OCI-LY1 (cell line): Measurements from ENCODE around the gene TSKU.

ENCODE experiments used
- H2AFZ ChIP-seq: fragments of 200-600 bp; sonication (generic), shearing (Covaris generic); 2 replicates; pipeline ENCODE4 v1.6.0; 2014; ENCODE audit warnings: antibody characterized with exemption, mild to moderate bottlenecking, low read length
- H3F3A ChIP-seq: fragments of 200-600 bp; sonication (generic), shearing (Covaris generic); 2 replicates; pipeline ENCODE4 v1.6.0; 2014; ENCODE audit warnings: mild to moderate bottlenecking, antibody characterized with exemption, low read length, moderate library complexity; ENCODE audit not compliant: insufficient read depth
- H3K27ac ChIP-seq: fragments of 200-600 bp; sonication (generic); 2 replicates; pipeline ENCODE4 v1.5.1; 2014; ENCODE audit warnings: low read length, mixed run types, mild to moderate bottlenecking, low read depth; ENCODE audit not compliant: poor library complexity, severe bottlenecking
- H3K27me3 ChIP-seq: fragments of 200-600 bp; sonication (generic); 2 replicates; pipeline ENCODE4 v1.6.0; 2014; ENCODE audit warnings: antibody characterized with exemption, mild to moderate bottlenecking, low read length, moderate library complexity; ENCODE audit not compliant: insufficient read depth
- H3K36me3 ChIP-seq: fragments of 200-600 bp; sonication (generic); 2 replicates; pipeline ENCODE4 v1.6.1; 2014; ENCODE audit warnings: mild to moderate bottlenecking, antibody characterized with exemption, low read length, moderate library complexity, mixed read lengths; ENCODE audit not compliant: insufficient read depth
- H3K4me1 ChIP-seq: fragments of 200-600 bp; sonication (generic); 2 replicates; pipeline ENCODE4 v1.5.1; 2014; ENCODE audit warnings: mild to moderate bottlenecking, low read length, moderate library complexity; ENCODE audit not compliant: insufficient read depth, severe bottlenecking
- H3K4me2 ChIP-seq: fragments of 200-600 bp; sonication (generic), shearing (Covaris generic); 2 replicates; pipeline ENCODE4 v1.6.1; 2014; ENCODE audit warnings: low read length
- H3K4me3 ChIP-seq: fragments of 200-600 bp; sonication (generic); 2 replicates; pipeline ENCODE4 v1.5.1; 2014; ENCODE audit warnings: low read length, low read depth, mild to moderate bottlenecking, mixed read lengths; ENCODE audit not compliant: poor library complexity, severe bottlenecking
- H3K79me2 ChIP-seq: fragments of 200-600 bp; shearing (Covaris generic); 2 replicates; pipeline ENCODE4 v1.6.1; 2016; ENCODE audit warnings: mixed run types, low read length, mixed read lengths; ENCODE audit not compliant: insufficient read depth
- H3K9ac ChIP-seq: fragments of 200-600 bp; sonication (generic), shearing (Covaris generic); 2 replicates; pipeline ENCODE4 v1.6.1; 2014; ENCODE audit warnings: mild to moderate bottlenecking, low read length, mixed read lengths
- H3K9me2 ChIP-seq: fragments of 200-600 bp; sonication (generic), shearing (Covaris generic); 2 replicates; pipeline ENCODE4 v1.6.1; 2014; ENCODE audit warnings: low read depth, mild to moderate bottlenecking, low read length, mixed read lengths
- H3K9me3 ChIP-seq: fragments of 200-600 bp; shearing (Covaris generic); 2 replicates; pipeline ENCODE4 v1.6.1; 2014; ENCODE audit warnings: low read length, mixed read lengths
- H4K20me1 ChIP-seq: fragments of 200-600 bp; sonication (generic), shearing (Covaris generic); 2 replicates; pipeline ENCODE4 v1.6.0; 2016; ENCODE audit warnings: mild to moderate bottlenecking, low read length; ENCODE audit not compliant: insufficient read depth
- CTCF ChIP-seq: fragments of 200-600 bp; sonication (generic), shearing (Covaris generic); IDR thresholded peaks from 2 replicates; pipeline ENCODE4 v1.5.1; 2017; ENCODE audit warnings: mild to moderate bottlenecking, antibody characterized with exemption, low read length, moderate library complexity, mixed read lengths
- EZH2 ChIP-seq: fragments of 200-600 bp; sonication (generic), shearing (Covaris generic); IDR thresholded peaks from 2 replicates; pipeline ENCODE4 v1.8.0; 2017; ENCODE audit warnings: borderline replicate concordance, mixed run types, mild to moderate bottlenecking, antibody characterized with exemption, low read length, moderate library complexity, mixed read lengths

TSKU gene

DNA sequence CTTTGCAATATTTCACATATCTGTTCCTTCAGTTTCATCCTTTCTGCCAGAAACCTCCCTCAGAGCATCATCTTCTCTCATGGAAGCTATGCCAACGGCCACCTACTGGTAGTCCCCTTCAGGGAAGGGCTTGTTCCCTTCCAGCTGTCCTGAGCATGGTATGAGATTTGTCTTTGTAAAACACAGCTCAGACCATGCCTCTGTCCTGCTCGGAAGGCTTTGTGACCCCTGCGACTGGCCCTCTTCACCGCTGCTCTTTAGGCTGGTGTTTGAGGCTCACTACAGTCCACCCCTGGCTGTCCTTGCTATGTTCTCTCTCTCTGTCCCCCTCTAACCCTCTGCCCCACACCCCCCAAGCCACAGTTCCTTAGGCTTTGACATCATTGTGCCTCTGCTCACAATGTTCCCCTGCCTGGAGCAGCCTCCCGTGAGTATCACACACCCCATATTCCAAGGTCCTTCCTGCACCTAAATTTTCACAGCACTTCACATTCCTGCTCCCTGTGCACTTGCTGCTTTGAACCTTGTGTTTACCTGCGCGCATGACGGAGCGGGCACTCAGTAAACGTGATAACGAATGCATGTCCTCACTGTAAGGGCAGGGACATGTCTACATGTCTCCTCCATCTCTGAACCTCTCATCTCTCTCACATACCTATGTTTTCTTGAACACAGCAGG lies 53.6 kb downstream of the TSKU start:
- TF ChIP-seq CTCF (no peak), EZH2 (no peak)
- Histone ChIP-seq H3K79me2 (no peaks in the 10 kb centered on the region), H3K27me3 (no peaks in the 10 kb centered on the region), H3K9me2 (no peaks in the 10 kb centered on the region), H3K4me2 (no peak overlapping the region), H3K4me1 (no peaks in the 10 kb centered on the region), H3K27ac (no peak overlapping the region), H3K9ac (no peak overlapping the region), H3K36me3 (no peaks in the 10 kb centered on the region), H3K4me3 (no peak overlapping the region), H3F3A (no peaks in the 10 kb centered on the region), H4K20me1 (no peaks in the 10 kb centered on the region), H3K9me3 (no peaks in the 10 kb centered on the region), H2AFZ (no peak overlapping the region)

DNA sequence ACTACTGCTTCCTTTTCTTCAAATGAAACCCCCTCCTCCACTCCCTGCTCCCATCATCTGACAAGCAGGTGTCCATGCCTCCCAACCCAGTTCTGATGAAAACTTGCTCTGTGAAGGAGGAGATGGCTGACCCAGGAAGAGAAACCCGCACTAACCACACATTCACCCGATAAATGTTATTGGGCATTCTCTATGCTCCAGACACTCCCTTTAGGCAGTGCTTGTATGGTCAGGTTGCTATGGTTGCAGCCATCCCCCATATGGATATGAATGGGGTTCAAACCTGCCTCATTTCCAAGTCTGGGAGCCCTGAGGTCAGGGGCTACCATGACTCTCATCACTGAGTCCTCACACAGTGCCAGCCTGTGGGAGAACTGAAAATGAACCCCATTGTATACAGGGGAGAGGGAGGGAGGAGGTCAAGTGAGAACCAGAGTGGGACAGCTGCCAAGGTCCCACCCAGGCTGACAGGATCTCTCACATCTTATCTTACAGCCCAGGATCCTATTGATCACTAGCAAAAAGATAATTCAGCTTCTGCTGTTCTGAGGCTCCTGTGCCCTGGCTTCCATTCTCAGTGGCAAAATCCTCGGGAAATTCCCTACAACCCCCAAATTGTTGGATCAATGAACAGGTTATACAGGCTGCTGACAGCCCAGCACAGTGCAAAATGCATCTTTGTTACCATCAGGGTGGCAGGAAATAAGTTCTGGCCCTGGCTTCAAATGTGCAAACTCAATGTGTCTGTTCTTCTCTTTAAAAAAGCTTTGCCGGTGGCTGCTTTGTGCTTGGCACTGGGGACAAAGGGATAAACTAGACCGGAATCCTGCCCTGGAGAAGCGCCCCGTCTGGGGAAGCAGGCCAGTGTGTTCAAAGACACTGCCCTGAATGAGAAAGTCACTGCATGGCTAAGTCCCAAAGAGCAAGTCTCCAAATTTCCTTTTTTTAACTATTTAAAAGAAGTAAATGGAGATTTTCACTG lies 54.8 kb downstream of the TSKU start:
- Histone ChIP-seq H3K36me3 (no peaks in the 10 kb centered on the region), H3K79me2 (no peaks in the 10 kb centered on the region), H4K20me1 (no peaks in the 10 kb centered on the region), H3K9me3 (no peaks in the 10 kb centered on the region), H3K27me3 (no peaks in the 10 kb centered on the region), H3K4me1 (no peaks in the 10 kb centered on the region), H3K4me2 (no peak overlapping the region), H2AFZ (no peak overlapping the region), H3K9ac (no peak overlapping the region), H3K27ac (no peak overlapping the region), H3F3A (no peaks in the 10 kb centered on the region), H3K9me2 (no peaks in the 10 kb centered on the region), H3K4me3 (no peak overlapping the region)
- TF ChIP-seq CTCF: no peak
- TF ChIP-seq EZH2: no peak

- no peaks in the 10 kb centered on the region for H3K9me2 ChIP-seq
- no peaks in the 10 kb centered on the region for H3K79me2 ChIP-seq
- H3F3A ChIP-seq: no peaks in the 10 kb centered on the region
- H3K36me3 ChIP-seq: no peaks in the 10 kb centered on the region
- no peaks in the 10 kb centered on the region for H3K9me3 ChIP-seq
- no peak for TF ChIP-seq EZH2
- peak; percentile 18; the same call in 1 of the 2 replicates for TF ChIP-seq CTCF
- H4K20me1 ChIP-seq: no peaks in the 10 kb centered on the region
- no peak overlapping the region for H3K27ac ChIP-seq
- H3K4me1 ChIP-seq: no peaks in the 10 kb centered on the region
- no peak overlapping the region for H3K4me3 ChIP-seq
- no peaks in the 10 kb centered on the region for H3K27me3 ChIP-seq
- no peak overlapping the region for H3K4me2 ChIP-seq
- no peak overlapping the region for H2AFZ ChIP-seq
- no peak overlapping the region for H3K9ac ChIP-seq
These were observed 55.5 kb downstream of the TSKU start for GRCh38 chr11:76838678-76839068.
